GM19193 (cell line): Measurements from ENCODE around the gene MAB21L4.

Experiments
- POLR2A ChIP-seq: IDR thresholded peaks from 4 replicates; pipeline ENCODE4 v1.6.1; 2011; ENCODE audit not compliant: insufficient read depth, insufficient read length; ENCODE audit errors: extremely low read depth

MAB21L4 gene

GRCh38 chr2:240858321-240858720, 37.6 kb downstream of the MAB21L4 start:
- TF ChIP-seq POLR2A: no peak

GRCh38 chr2:240857039-240858008, 38.6 kb downstream of the MAB21L4 start:
- no peak for TF ChIP-seq POLR2A

DNA sequence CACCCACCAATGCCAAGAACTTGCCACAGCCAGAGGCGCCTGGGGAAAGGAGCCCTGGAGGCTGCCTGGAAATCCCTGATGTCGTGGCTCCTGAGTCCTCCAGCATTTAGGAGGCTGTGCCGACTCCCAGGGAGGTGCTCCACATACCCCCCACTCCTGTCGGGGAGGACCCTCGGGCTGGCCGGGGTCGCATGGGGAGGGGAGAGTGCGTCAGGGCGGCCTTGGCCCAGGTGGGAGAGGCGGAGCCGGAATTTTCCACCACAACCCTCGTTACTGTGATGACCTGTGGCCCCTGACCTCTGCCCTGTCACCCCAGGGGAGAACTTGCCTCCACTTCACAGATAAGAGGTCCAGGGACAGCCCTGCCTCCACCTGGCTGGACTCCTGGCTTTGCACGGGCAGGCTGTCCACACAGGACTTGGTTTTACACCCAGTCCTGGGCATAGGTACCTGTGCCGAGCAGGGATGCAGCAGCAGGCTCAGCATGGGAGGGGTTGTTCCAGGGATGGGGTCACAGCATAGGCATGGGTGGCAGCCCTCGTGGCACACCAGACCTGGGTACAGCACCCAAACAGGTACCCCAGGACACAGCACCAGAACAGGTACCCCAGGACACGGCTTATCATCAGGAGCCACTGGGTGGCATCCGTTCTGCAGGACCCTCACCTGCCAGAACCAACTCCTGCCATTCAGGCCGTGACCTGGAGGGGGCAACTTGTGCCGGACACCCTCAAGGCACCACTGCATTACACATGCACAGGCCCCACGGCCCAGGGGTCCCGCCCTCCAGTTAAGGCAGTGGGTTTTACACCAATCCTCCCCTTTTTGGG, 39.6 kb downstream of the MAB21L4 start:
- TF ChIP-seq POLR2A: no peak

DNA sequence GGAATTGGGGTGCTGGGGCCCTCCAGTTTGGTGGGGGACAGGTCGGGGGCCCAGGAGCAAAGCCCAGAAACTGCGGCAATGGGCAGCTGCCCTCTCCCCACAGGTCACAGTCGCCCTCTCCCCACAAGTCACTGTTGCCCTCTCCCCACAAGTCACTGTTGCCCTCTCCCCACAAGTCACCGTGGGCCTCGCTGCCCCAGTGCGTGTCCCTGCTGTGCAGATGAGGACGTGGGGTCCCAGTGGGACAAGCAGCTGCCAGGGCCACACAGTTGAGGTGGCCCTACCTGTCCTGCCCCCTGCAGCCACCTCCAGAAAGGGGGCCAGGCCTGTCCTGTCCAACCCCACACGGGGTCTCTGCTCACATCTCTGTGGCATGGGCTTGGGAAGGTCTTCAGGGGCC, 40.3 kb downstream of the MAB21L4 start:
- TF ChIP-seq POLR2A: no peak

- TF ChIP-seq POLR2A: no peak
Observed at GRCh38 chr2:240852671-240853314, 43.2 kb downstream of the MAB21L4 start.

- no peak for TF ChIP-seq POLR2A
Observed at GRCh38 chr2:240851078-240851991, 44.6 kb downstream of the MAB21L4 start.

DNA sequence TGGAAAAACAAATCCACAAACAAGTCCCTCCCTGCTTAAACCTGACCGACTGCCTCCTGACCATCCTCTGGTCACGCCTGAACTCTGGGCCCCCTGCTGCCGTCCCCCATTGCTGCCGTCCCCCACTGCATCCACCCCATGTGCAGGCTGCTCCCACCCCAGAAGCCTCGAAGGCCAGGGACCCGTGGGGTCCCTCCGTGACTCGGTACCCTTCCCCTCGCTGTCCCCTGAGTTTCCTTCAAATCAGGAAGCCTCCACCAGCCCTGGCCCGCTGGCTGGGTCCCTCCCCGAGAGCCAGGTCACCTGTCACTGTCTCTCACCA, 45.2 kb downstream of the MAB21L4 start:
- no peak for TF ChIP-seq POLR2A

DNA sequence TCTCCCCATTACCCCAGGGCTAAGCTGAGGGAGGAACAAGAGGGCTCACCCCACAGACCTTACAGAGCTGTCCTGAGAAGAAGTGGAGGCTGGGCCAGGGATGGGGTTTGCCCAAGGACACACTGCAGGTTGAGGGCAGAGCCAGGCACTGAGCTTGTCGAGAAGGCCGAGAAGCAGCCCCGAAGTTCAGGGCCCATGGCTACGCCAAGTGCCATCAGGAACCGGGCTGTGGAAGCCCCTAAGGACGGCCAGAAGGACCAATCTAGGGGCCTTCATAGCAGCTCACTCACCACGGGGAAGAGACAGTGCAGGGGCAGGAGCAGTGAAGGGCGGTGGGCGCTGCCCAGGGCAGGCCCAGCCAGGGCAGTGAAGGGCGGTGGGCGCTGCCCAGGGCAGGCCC, 45.9 kb downstream of the MAB21L4 start:
- no peak for TF ChIP-seq POLR2A

DNA sequence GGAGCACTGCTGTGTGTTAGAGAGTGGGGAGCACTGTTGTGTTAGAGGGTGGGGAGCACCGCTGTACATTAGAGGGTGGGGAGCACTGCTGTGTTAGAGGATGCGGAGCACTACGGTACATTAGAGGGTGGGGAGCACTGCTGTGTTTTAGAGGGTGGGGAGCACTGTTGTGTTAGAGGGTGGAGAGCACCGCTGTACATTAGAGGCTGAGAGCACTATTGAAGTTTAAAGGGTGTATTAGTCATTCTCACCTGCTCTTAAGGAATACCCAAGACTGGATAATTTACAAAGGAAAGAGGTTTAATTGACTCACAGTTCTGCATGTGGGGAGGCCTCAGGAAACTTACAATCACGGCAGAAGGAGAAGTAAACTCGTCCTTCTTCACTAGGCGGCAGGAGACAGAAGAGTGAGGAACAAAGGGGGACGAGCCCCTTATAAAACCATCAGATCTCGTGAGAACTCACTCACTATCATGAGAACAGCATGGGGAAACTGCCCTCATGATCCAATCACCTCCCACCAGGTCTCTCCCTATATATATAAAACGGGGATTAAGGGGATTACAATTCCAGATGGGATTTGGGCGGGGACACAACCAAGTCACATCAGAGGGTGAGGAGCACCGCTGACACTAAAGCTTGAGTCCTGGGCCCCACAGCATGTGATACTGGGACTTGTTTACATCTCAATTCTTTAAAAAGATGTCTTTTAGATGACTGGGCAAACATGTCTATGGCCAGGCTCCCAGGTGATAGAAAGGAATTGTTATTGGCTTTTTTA, 46.9 kb downstream of the MAB21L4 start:
- TF ChIP-seq POLR2A: no peak

- TF ChIP-seq POLR2A: no peak
Observed at GRCh38 chr2:240847817-240848216, 48.1 kb downstream of the MAB21L4 start.

- no peak for TF ChIP-seq POLR2A
Observed at GRCh38 chr2:240846873-240847595, 48.9 kb downstream of the MAB21L4 start.

GRCh38 chr2:240840435-240841060, 55.4 kb downstream of the MAB21L4 start:
- TF ChIP-seq POLR2A: no peak
